Stimulated activated CD4-positive, alpha-beta T cell treated with anti-CD3 and anti-CD28 coated beads, Interleukin-15, amount 100 ng/mL, for 24 hours (primary cell): Measurements from ENCODE around the gene PDXDC1.
"Not testable (repeated sequence)": the region's sequence is repeated elsewhere in the genome, so short reads cannot be mapped to it uniquely, and the experiment has no call there.

Experiments
- DNase-seq: peaks from one replicate; pipeline ENCODE4 v3.0.0-alpha.2; 2020

PDXDC1 gene

GRCh38 chr16:15041271-15042004 lies 66.6 kb downstream of the PDXDC1 start:
- DNase-seq: no peak

GRCh38 chr16:15043344-15043743 lies 68.5 kb downstream of the PDXDC1 start:
- DNase-seq: no peak

GRCh38 chr16:15044286-15044685 lies 69.5 kb downstream of the PDXDC1 start:
- no peak for DNase-seq

GRCh38 chr16:15045270-15045669 lies 70.4 kb downstream of the PDXDC1 start:
- not testable (repeated sequence) for DNase-seq

- no peak for DNase-seq
These were observed 72.0 kb downstream of the PDXDC1 start for GRCh38 chr16:15046692-15047376.

- no peak for DNase-seq
These were observed 74.9 kb downstream of the PDXDC1 start for GRCh38 chr16:15049581-15050180.

GRCh38 chr16:15050440-15050839 lies 75.6 kb downstream of the PDXDC1 start:
- DNase-seq: not testable (repeated sequence)

- DNase-seq: no peak
These were observed 76.6 kb downstream of the PDXDC1 start for GRCh38 chr16:15051387-15051951.

GRCh38 chr16:15052747-15053476 lies 78.1 kb downstream of the PDXDC1 start:
- DNase-seq: no peak

GRCh38 chr16:15053904-15054303 lies 79.1 kb downstream of the PDXDC1 start:
- DNase-seq: no peak

- DNase-seq: no peak
These were observed 79.7 kb downstream of the PDXDC1 start for GRCh38 chr16:15054357-15055140.

- DNase-seq: peak; percentile 75
These were observed 80.6 kb downstream of the PDXDC1 start for GRCh38 chr16:15055141-15056053.

GRCh38 chr16:15057681-15058417 lies 83.0 kb downstream of the PDXDC1 start:
- DNase-seq: no peak

- no peak for DNase-seq
These were observed 84.5 kb downstream of the PDXDC1 start for GRCh38 chr16:15059324-15059723.

GRCh38 chr16:15062085-15062810 lies 87.4 kb downstream of the PDXDC1 start:
- not testable (repeated sequence) for DNase-seq

- DNase-seq: not testable (repeated sequence)
These were observed 91.1 kb downstream of the PDXDC1 start for GRCh38 chr16:15065961-15066360.

- not testable (repeated sequence) for DNase-seq
These were observed 91.9 kb downstream of the PDXDC1 start for GRCh38 chr16:15066690-15067089.

- DNase-seq: not testable (repeated sequence)
These were observed 96.2 kb downstream of the PDXDC1 start for GRCh38 chr16:15071013-15071412.
